Testis (tissue), 2 donors: ENCODE data around the gene MYO15B.

Experiments used
- CTCF ChIP-seq, 3 experiments: fragments of 450-650 bp in 2 of 3; fragments of 200-600 bp in 1 of 3; sonication (generic) in 1 of 3; IDR thresholded peaks; one replicate each; pipeline ENCODE4 v1.5.1; 2016 to 2019; ENCODE audit warnings: antibody characterized with exemption in 3 of 3, mild to moderate bottlenecking in 2 of 3, moderate library complexity in 1 of 3
- POLR2A ChIP-seq: fragments of 450-650 bp; IDR thresholded peaks from one replicate; pipeline ENCODE4 v1.6.1; 2017; ENCODE audit warnings: antibody characterized with exemption, mild to moderate bottlenecking, moderate library complexity

GRCh38 chr17:75643643-75644017 is 56.0 kb downstream of the MYO15B start:
- TF ChIP-seq CTCF (IDR thresholded peaks at IDR 0.05), result no peak
- no peak for TF ChIP-seq POLR2A
